Neural cell (in vitro differentiated cells): ENCODE measurements around the gene SAYSD1. TPM values are rescaled to one million over a fixed set of nuclear protein-coding genes. Genes with fewer than 3 reads are reported as not detected.

Experiments
- H2AFZ ChIP-seq: fragments of 200-600, 300-800 bp; sonication (generic), shearing (Covaris generic); 2 replicates; pipeline ENCODE4 v1.6.0; 2014; ENCODE audit warnings: low read depth, mild to moderate bottlenecking, antibody characterized with exemption, low read length, moderate library complexity
- H3F3A ChIP-seq: fragments of 200-600 bp; shearing (Covaris generic); 2 replicates; pipeline ENCODE4 v1.6.1; 2016; ENCODE audit warnings: mild to moderate bottlenecking, moderate library complexity, mixed read lengths, antibody characterized with exemption, low read length; ENCODE audit not compliant: insufficient read depth, poor library complexity, severe bottlenecking
- H3K27ac ChIP-seq: fragments of 200-600, 300-800 bp; sonication (generic), shearing (Covaris generic); 2 replicates; pipeline ENCODE4 v1.5.1; 2014; ENCODE audit warnings: mild to moderate bottlenecking, low read length, moderate library complexity
- H3K27me3 ChIP-seq: fragments of 300-800, 200-600 bp; sonication (generic), shearing (Covaris generic); 2 replicates; pipeline ENCODE4 v1.6.0; 2014; ENCODE audit warnings: mild to moderate bottlenecking, low read depth, low read length, moderate library complexity; ENCODE audit not compliant: insufficient read depth
- H3K36me3 ChIP-seq: fragments of 300-800, 200-600 bp; sonication (generic), shearing (Covaris generic); 2 replicates; pipeline ENCODE4 v1.5.1; 2014; ENCODE audit warnings: mild to moderate bottlenecking, antibody characterized with exemption, low read length, moderate library complexity; ENCODE audit not compliant: insufficient read depth
- H3K4me2 ChIP-seq: fragments of 300-800, 200-600 bp; sonication (generic), shearing (Covaris generic); 2 replicates; pipeline ENCODE4 v1.6.0; 2014; ENCODE audit warnings: mild to moderate bottlenecking, low read length
- H3K4me3 ChIP-seq: fragments of 300-800, 200-600 bp; sonication (generic), shearing (Covaris generic); 2 replicates; pipeline ENCODE4 v1.5.1; 2014; ENCODE audit warnings: mild to moderate bottlenecking, low read length, moderate library complexity
- H3K79me2 ChIP-seq: fragments of 200-600 bp; shearing (Covaris generic); replicated peaks from 2 replicates; pipeline ENCODE4 v1.6.0; 2014; ENCODE audit warnings: mild to moderate bottlenecking, low read length, moderate library complexity; ENCODE audit not compliant: insufficient read depth
- H3K9ac ChIP-seq: fragments of 300-800, 200-600 bp; sonication (generic), shearing (Covaris generic); 2 replicates; pipeline ENCODE4 v1.6.1; 2016; ENCODE audit warnings: mild to moderate bottlenecking, low read length, mixed read lengths
- H3K9me2 ChIP-seq: fragments of 200-600 bp; shearing (Covaris generic); 2 replicates; pipeline ENCODE4 v1.6.1; 2016; ENCODE audit warnings: mild to moderate bottlenecking, low read length, mixed read lengths; ENCODE audit not compliant: insufficient read depth
- H3K9me3 ChIP-seq: fragments of 200-600, 300-800 bp; sonication (generic), shearing (Covaris generic); 2 replicates; pipeline ENCODE4 v1.6.1; 2016; ENCODE audit warnings: mild to moderate bottlenecking, mixed run types, low read length, moderate library complexity, mixed read lengths
- H4K20me1 ChIP-seq: fragments of 200-600 bp; shearing (Covaris generic); 2 replicates; pipeline ENCODE4 v1.6.1; 2016; ENCODE audit warnings: mild to moderate bottlenecking, mixed run types; ENCODE audit not compliant: insufficient read depth
- EP300 ChIP-seq: fragments of 450-650 bp; conservative IDR thresholded peaks from 2 replicates; pipeline ENCODE4 v1.6.1; 2014; ENCODE audit warnings: antibody characterized with exemption, mild to moderate bottlenecking, moderate library complexity; ENCODE audit not compliant: poor library complexity, severe bottlenecking
- EZH2 ChIP-seq: fragments of 200-600, 300-800 bp; shearing (Covaris generic), sonication (generic); IDR thresholded peaks from 2 replicates; pipeline ENCODE4 v1.6.1; 2014; ENCODE audit warnings: antibody characterized with exemption, low read length, borderline replicate concordance, mild to moderate bottlenecking; ENCODE audit not compliant: insufficient read depth, poor library complexity, severe bottlenecking
- MXI1 ChIP-seq: fragments of 450-650 bp; conservative IDR thresholded peaks from 2 replicates; pipeline ENCODE4 v1.6.1; 2014; ENCODE audit warnings: antibody characterized with exemption, mild to moderate bottlenecking; ENCODE audit not compliant: poor library complexity, severe bottlenecking
- POLR2AphosphoS5 ChIP-seq: IDR thresholded peaks from 2 replicates; pipeline ENCODE4 v1.6.1; 2012
- RAD21 ChIP-seq: fragments of 450-650 bp; conservative IDR thresholded peaks from 2 replicates; pipeline ENCODE4 v1.6.1; 2014; ENCODE audit warnings: antibody characterized with exemption, mild to moderate bottlenecking, moderate library complexity
- SMC3 ChIP-seq: fragments of 450-650 bp; conservative IDR thresholded peaks from 2 replicates; pipeline ENCODE4 v1.6.1; 2014; ENCODE audit warnings: antibody characterized with exemption, mild to moderate bottlenecking, moderate library complexity; ENCODE audit not compliant: poor library complexity
- TAF1 ChIP-seq: IDR thresholded peaks from 2 replicates; pipeline ENCODE4 v1.6.1; 2012; ENCODE audit warnings: low read depth
- polyA plus RNA-seq: library from polyadenylated mRNA; depleted of rRNA; stranded (reverse); fragments of >200 nt; gene quantifications from 2 replicates; pipeline ENCODE4 v1.2.3, GENCODE V29; 2014
- TF ChIP-seq, protein P1 (sequence below): IDR thresholded peaks from 2 replicates; pipeline ENCODE4 v1.6.1; 2012; ENCODE audit warnings: borderline replicate concordance
- TF ChIP-seq, protein P2 (sequence below): fragments of 450-650 bp; IDR thresholded peaks from 2 replicates; pipeline ENCODE4 v1.5.1; 2014; ENCODE audit warnings: antibody characterized with exemption, mild to moderate bottlenecking, moderate library complexity; ENCODE audit not compliant: poor library complexity, severe bottlenecking

The SAYSD1 gene
- polyA plus RNA-seq, 1 donor from 2014 or later, result 40.5 TPM

DNA sequence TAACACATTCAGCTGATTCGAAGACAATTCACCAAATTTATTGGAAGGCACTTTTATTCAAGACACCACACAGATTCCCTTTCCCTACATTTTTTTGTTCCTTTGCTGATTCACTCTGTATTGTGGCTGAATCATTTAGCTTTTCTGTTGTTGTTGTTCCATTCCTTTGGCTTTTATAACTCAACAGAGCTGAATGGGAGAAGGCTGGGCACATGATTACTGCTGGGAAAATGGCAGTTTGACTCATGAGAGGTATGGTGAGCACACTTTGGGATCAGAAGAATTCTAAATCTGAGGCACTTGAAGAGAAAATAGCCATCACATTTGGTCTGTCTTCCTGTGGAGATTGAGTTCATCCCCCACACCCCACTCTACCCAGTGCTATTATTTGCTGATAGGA is 15.7 kb upstream of the SAYSD1 start:
- no peaks in the 10 kb centered on the region for H3K27me3 ChIP-seq
- H3K9ac ChIP-seq, result no peak overlapping the region
- H4K20me1 ChIP-seq, result no peaks in the 10 kb centered on the region
- no peak overlapping the region for H3K27ac ChIP-seq
- H3K36me3 ChIP-seq, result no peaks in the 10 kb centered on the region
- H3K79me2 ChIP-seq, result no peaks in the 10 kb centered on the region
- no peaks in the 10 kb centered on the region for H3F3A ChIP-seq
- no peaks in the 10 kb centered on the region for H3K9me2 ChIP-seq
- no peak overlapping the region for H3K4me2 ChIP-seq
- no peak for TF ChIP-seq TAF1
- TF ChIP-seq, protein P1, sequence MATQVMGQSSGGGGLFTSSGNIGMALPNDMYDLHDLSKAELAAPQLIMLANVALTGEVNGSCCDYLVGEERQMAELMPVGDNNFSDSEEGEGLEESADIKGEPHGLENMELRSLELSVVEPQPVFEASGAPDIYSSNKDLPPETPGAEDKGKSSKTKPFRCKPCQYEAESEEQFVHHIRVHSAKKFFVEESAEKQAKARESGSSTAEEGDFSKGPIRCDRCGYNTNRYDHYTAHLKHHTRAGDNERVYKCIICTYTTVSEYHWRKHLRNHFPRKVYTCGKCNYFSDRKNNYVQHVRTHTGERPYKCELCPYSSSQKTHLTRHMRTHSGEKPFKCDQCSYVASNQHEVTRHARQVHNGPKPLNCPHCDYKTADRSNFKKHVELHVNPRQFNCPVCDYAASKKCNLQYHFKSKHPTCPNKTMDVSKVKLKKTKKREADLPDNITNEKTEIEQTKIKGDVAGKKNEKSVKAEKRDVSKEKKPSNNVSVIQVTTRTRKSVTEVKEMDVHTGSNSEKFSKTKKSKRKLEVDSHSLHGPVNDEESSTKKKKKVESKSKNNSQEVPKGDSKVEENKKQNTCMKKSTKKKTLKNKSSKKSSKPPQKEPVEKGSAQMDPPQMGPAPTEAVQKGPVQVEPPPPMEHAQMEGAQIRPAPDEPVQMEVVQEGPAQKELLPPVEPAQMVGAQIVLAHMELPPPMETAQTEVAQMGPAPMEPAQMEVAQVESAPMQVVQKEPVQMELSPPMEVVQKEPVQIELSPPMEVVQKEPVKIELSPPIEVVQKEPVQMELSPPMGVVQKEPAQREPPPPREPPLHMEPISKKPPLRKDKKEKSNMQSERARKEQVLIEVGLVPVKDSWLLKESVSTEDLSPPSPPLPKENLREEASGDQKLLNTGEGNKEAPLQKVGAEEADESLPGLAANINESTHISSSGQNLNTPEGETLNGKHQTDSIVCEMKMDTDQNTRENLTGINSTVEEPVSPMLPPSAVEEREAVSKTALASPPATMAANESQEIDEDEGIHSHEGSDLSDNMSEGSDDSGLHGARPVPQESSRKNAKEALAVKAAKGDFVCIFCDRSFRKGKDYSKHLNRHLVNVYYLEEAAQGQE, result no peak
- no peak for TF ChIP-seq EZH2
- TF ChIP-seq, protein P2, sequence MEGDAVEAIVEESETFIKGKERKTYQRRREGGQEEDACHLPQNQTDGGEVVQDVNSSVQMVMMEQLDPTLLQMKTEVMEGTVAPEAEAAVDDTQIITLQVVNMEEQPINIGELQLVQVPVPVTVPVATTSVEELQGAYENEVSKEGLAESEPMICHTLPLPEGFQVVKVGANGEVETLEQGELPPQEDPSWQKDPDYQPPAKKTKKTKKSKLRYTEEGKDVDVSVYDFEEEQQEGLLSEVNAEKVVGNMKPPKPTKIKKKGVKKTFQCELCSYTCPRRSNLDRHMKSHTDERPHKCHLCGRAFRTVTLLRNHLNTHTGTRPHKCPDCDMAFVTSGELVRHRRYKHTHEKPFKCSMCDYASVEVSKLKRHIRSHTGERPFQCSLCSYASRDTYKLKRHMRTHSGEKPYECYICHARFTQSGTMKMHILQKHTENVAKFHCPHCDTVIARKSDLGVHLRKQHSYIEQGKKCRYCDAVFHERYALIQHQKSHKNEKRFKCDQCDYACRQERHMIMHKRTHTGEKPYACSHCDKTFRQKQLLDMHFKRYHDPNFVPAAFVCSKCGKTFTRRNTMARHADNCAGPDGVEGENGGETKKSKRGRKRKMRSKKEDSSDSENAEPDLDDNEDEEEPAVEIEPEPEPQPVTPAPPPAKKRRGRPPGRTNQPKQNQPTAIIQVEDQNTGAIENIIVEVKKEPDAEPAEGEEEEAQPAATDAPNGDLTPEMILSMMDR, result no peak
- TF ChIP-seq SMC3, result no peak
- TF ChIP-seq RAD21, result no peak
- no peak for TF ChIP-seq MXI1
- no peak for TF ChIP-seq EP300
- no peak for TF ChIP-seq POLR2AphosphoS5
- no peaks in the 10 kb centered on the region for H3K9me3 ChIP-seq
- no peak overlapping the region for H3K4me3 ChIP-seq
- H2AFZ ChIP-seq, result no peak overlapping the region

DNA sequence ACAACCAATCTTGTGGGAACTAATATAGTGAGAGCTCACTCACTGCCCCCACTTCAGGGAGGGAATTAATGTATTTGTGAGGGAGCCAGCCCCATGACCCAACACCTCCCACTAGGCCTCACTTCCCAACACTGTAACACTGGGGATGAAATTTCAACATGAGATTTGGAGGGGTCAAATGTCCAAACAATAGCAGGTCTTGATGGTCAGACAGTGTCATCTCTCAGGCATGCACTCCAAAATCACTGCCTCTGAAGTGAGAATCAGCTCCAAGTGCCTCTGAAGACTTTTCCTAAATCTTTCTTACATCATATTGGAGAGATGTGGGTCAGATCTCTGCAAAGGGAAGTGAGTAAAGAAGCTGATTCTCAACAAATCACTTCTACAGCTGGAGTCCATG is 13.8 kb upstream of the SAYSD1 start:
- no peaks in the 10 kb centered on the region for H3K9me3 ChIP-seq

More for the DNA sequence above, 13.8 kb upstream of the SAYSD1 start:
- TF ChIP-seq RAD21 (no peak), SMC3 (no peak), EZH2 (no peak)
- TF ChIP-seq, protein P2, result no peak
- Histone ChIP-seq H3K9ac (no peak overlapping the region), H3F3A (no peaks in the 10 kb centered on the region), H4K20me1 (no peaks in the 10 kb centered on the region), H3K36me3 (no peaks in the 10 kb centered on the region), H3K4me2 (no peak overlapping the region), H3K79me2 (no peaks in the 10 kb centered on the region), H3K4me3 (no peak overlapping the region), H3K27me3 (no peaks in the 10 kb centered on the region), H3K9me2 (no peaks in the 10 kb centered on the region), H2AFZ (no peak overlapping the region), H3K27ac (no peak overlapping the region)
